BLaER1 (cell line): ENCODE measurements around the gene ZNF641.

Experiments used
- H3K27ac ChIP-seq: shearing (Covaris generic); formaldehyde crosslinking; 2 replicates; pipeline ENCODE4 v1.8.1; 2022
- H3K27me3 ChIP-seq: shearing (Covaris generic); formaldehyde crosslinking; 2 replicates; pipeline ENCODE4 v1.8.1; 2022
- H3K36me3 ChIP-seq: shearing (Covaris generic); formaldehyde crosslinking; 2 replicates; pipeline ENCODE4 v1.8.1; 2022
- H3K4me1 ChIP-seq: shearing (Covaris generic); formaldehyde crosslinking; 2 replicates; pipeline ENCODE4 v1.8.1; 2022
- H3K4me2 ChIP-seq: shearing (Covaris generic); formaldehyde crosslinking; 2 replicates; pipeline ENCODE4 v1.8.1; 2022
- H3K4me3 ChIP-seq: shearing (Covaris generic); formaldehyde crosslinking; 2 replicates; pipeline ENCODE4 v1.8.1; 2022
- H3K9ac ChIP-seq: shearing (Covaris generic); formaldehyde crosslinking; 2 replicates; pipeline ENCODE4 v1.8.1; 2022
- H3K9me3 ChIP-seq: shearing (Covaris generic); formaldehyde crosslinking; 2 replicates; pipeline ENCODE4 v1.8.1; 2022
- H4K20me1 ChIP-seq: shearing (Covaris generic); formaldehyde crosslinking; 2 replicates; pipeline ENCODE4 v1.8.1; 2022
- Cebpa-rat ChIP-seq: shearing (Covaris generic); IDR thresholded peaks from 2 replicates; pipeline ENCODE4 v1.8.1; 2022

Gene ZNF641

GRCh38 chr12:48302161-48302911, 48.4 kb downstream of the ZNF641 start:
- no peaks in the 10 kb centered on the region for H3K4me1 ChIP-seq
- no peak overlapping the region for H3K4me3 ChIP-seq
- TF ChIP-seq Cebpa-rat, result no peak
- no peak overlapping the region for H3K4me2 ChIP-seq
- no peak overlapping the region for H3K9ac ChIP-seq
- no peaks in the 10 kb centered on the region for H3K27me3 ChIP-seq
- H3K36me3 ChIP-seq, result no peaks in the 10 kb centered on the region
- H3K27ac ChIP-seq, result no peak overlapping the region
- H4K20me1 ChIP-seq, result no peaks in the 10 kb centered on the region
- no peaks in the 10 kb centered on the region for H3K9me3 ChIP-seq

GRCh38 chr12:48300774-48301173, 49.9 kb downstream of the ZNF641 start:
- Histone ChIP-seq H3K4me1 (no peaks in the 10 kb centered on the region), H3K27me3 (no peaks in the 10 kb centered on the region), H3K9ac (no peak overlapping the region), H4K20me1 (no peaks in the 10 kb centered on the region), H3K4me3 (no peak overlapping the region), H3K27ac (no peak overlapping the region), H3K36me3 (no peaks in the 10 kb centered on the region), H3K9me3 (no peaks in the 10 kb centered on the region), H3K4me2 (no peak overlapping the region)
- no peak for TF ChIP-seq Cebpa-rat

DNA sequence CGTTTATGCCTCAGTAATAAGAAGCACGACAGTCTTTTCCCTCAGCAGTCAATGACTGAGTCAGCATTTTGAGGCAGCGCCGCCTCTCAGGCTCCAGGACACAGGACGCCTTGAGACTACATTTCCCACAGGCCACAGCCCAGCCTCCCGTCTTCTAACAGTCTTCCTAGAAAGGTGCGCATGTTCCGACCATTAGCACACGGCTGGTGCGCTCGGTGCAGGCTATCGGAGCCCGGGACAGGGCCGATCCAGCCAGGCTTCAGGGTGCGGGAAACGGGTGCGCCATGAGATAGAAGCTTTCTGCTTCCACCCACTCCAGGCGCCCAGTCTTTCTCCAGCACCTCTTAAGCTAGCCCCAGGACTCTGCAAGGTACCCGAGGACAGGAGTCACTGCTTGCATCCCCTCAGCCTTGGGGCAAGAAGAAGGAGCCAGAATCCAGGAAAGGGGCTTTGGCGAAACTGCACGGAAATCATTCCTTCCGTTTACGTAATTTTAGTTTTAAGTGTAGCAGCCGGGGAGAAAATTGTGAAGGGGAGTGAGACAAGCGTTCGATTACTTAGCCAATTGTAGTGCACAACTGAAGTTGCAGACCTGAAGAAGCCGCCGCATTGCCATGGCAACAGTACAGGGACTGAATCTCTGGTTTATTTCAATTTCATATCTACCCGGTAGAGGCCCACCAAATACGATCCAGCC, 54.0 kb downstream of the ZNF641 start:
- H3K4me3 ChIP-seq, result no peak overlapping the region
- H4K20me1 ChIP-seq, result no peaks in the 10 kb centered on the region
- no peak overlapping the region for H3K4me2 ChIP-seq
- H3K9ac ChIP-seq, result no peak overlapping the region
- no peaks in the 10 kb centered on the region for H3K4me1 ChIP-seq
- no peaks in the 10 kb centered on the region for H3K27me3 ChIP-seq
- no peak for TF ChIP-seq Cebpa-rat
- H3K9me3 ChIP-seq, result no peaks in the 10 kb centered on the region
- no peak overlapping the region for H3K27ac ChIP-seq
- no peaks in the 10 kb centered on the region for H3K36me3 ChIP-seq

DNA sequence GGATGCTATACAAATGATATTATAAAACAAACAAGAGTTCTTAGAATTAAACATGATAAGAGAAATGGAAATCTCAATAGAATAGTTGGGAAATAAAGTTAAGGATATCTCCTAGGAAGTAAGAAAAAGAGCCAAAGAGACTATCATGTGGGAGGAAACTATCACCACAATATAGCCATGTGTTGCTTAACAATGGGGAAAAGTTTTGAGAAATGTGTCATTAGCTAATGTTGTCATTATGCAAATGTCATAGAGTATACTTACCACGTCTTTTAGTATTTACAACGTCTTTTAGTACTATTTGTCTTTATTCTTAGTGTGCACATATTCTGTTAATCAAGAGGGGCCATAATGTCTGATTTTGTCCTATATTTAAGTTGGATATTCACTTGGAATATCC, 58.7 kb downstream of the ZNF641 start:
- Histone ChIP-seq H3K4me3 (no peak overlapping the region), H3K4me2 (no peak overlapping the region), H3K27ac (no peak overlapping the region), H3K27me3 (no peaks in the 10 kb centered on the region), H3K36me3 (no peaks in the 10 kb centered on the region), H3K4me1 (no peaks in the 10 kb centered on the region), H3K9ac (no peak overlapping the region), H3K9me3 (no peaks in the 10 kb centered on the region), H4K20me1 (no peaks in the 10 kb centered on the region)
- no peak for TF ChIP-seq Cebpa-rat

- no peaks in the 10 kb centered on the region for H3K27me3 ChIP-seq
- H3K9ac ChIP-seq, result no peak overlapping the region
- H3K4me1 ChIP-seq, result no peaks in the 10 kb centered on the region
- no peak for TF ChIP-seq Cebpa-rat
- no peak overlapping the region for H3K4me2 ChIP-seq
- no peak overlapping the region for H3K4me3 ChIP-seq
- no peaks in the 10 kb centered on the region for H4K20me1 ChIP-seq
- H3K36me3 ChIP-seq, result no peaks in the 10 kb centered on the region
- H3K9me3 ChIP-seq, result no peaks in the 10 kb centered on the region
- H3K27ac ChIP-seq, result no peak overlapping the region
Measured at GRCh38 chr12:48291511-48291910, 59.2 kb downstream of the ZNF641 start.

GRCh38 chr12:48288387-48289268, 62.1 kb downstream of the ZNF641 start:
- H3K27me3 ChIP-seq, result no peaks in the 10 kb centered on the region

More at GRCh38 chr12:48288387-48289268, 62.1 kb downstream of the ZNF641 start:
- no peak overlapping the region for H3K4me2 ChIP-seq
- H3K9ac ChIP-seq, result no peak overlapping the region
- no peaks in the 10 kb centered on the region for H3K4me1 ChIP-seq
- H3K36me3 ChIP-seq, result no peaks in the 10 kb centered on the region
- no peak for TF ChIP-seq Cebpa-rat
- H3K27ac ChIP-seq, result no peak overlapping the region
- H3K9me3 ChIP-seq, result 0 out of 2 replicates have a peak, but pooled peaks cover 7% of the 10 kb centered on the region
- H3K4me3 ChIP-seq, result no peak overlapping the region
- H4K20me1 ChIP-seq, result no peaks in the 10 kb centered on the region
